PC-9 (cell line): ENCODE data around the gene TCTN3.

Experiments
- CTCF ChIP-seq: fragments of 200-600 bp; sonication (generic); conservative IDR thresholded peaks from 2 replicates; pipeline ENCODE4 v1.6.1; 2017; ENCODE audit warnings: mixed run types, antibody characterized with exemption, mild to moderate bottlenecking, moderate library complexity
- EZH2 ChIP-seq: fragments of 200-600 bp; sonication (generic); IDR thresholded peaks from 2 replicates; pipeline ENCODE4 v1.8.0; 2017; ENCODE audit warnings: antibody characterized with exemption, low read depth

- TF ChIP-seq CTCF = no peak
- TF ChIP-seq EZH2 = no peak
Observed at GRCh38 chr10:95655571-95656290, 38.0 kb downstream of the TCTN3 start.
